D721Med (cell line): ENCODE data around the gene CSRP1.

Source experiments
- DNase-seq: peaks from one replicate; pipeline ENCODE4 v3.0.0; 2011; ENCODE audit warnings: low spot score; ENCODE audit not compliant: insufficient read length
- FAIRE-seq: peaks from 2 replicates; lab custom pipeline; 2011; peaks lifted over from hg19 to GRCh38; lab: Jason Lieb, UNC
- TF ChIP-seq, protein P1 (sequence below): IDR thresholded peaks from 2 replicates; pipeline ENCODE4 v1.5.1; 2012; ENCODE audit warnings: mild to moderate bottlenecking, control low read depth; ENCODE audit not compliant: insufficient read depth; ENCODE audit errors: missing control alignments

The CSRP1 gene

DNA sequence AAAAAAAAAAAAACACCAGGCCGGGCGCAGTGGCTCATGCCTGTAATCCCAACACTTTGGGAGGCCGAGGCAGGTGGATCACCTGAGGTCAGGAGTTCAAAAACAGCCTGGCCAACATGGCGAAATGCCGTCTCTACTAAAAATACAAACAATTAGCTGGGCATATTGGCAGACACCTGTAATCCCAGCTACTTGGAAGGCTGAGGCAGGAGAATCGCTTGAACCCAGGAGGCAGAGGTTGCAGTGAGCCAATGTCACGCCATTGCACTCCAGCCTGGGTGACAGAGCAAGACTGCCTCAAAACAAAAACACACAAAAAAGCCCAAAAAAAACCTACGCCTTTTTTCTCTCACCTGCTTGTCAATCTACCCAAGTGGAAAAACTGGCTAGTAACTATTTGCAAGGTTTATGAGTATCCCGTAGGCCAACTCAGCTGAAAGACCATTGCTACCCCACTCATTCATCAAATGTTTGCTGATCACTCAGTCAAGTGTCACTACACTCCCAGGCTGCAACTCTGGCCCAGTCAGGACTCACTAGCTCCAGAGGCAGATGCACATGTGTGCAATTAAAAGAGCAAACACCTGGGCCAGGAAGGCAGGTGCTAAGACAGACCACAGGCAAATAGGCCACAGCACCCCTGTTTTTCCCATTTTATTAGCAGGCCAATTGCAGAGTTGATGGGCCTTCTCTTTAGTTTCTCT lies 2.0 kb downstream of the CSRP1 start:
- FAIRE-seq = no peak
- TF ChIP-seq, protein P1, sequence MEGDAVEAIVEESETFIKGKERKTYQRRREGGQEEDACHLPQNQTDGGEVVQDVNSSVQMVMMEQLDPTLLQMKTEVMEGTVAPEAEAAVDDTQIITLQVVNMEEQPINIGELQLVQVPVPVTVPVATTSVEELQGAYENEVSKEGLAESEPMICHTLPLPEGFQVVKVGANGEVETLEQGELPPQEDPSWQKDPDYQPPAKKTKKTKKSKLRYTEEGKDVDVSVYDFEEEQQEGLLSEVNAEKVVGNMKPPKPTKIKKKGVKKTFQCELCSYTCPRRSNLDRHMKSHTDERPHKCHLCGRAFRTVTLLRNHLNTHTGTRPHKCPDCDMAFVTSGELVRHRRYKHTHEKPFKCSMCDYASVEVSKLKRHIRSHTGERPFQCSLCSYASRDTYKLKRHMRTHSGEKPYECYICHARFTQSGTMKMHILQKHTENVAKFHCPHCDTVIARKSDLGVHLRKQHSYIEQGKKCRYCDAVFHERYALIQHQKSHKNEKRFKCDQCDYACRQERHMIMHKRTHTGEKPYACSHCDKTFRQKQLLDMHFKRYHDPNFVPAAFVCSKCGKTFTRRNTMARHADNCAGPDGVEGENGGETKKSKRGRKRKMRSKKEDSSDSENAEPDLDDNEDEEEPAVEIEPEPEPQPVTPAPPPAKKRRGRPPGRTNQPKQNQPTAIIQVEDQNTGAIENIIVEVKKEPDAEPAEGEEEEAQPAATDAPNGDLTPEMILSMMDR = no peak
- no peak for DNase-seq

DNA sequence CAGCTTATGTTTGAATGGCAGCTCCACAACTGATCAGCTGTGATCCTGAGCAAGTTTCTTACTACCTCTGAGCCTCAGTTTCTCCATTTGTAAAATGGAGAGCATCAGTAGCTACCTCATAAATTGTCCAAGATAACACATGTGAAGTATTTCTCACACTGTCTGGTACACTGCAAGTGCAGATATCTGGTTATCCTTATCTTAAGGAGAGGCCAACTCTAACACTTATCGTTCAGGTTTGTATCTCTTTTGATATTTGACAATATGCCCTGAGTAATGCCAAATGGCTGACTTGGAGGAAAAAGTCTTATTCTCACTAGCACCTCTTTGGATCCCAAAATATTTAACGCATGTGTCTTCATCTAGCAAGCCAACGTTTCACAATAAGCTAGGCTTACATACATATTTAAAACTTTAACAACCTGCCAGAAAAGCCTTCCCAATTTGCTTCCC lies 2.7 kb downstream of the CSRP1 start:
- TF ChIP-seq, protein P1 = no peak
- FAIRE-seq (no peak), DNase-seq (no peak)

DNA sequence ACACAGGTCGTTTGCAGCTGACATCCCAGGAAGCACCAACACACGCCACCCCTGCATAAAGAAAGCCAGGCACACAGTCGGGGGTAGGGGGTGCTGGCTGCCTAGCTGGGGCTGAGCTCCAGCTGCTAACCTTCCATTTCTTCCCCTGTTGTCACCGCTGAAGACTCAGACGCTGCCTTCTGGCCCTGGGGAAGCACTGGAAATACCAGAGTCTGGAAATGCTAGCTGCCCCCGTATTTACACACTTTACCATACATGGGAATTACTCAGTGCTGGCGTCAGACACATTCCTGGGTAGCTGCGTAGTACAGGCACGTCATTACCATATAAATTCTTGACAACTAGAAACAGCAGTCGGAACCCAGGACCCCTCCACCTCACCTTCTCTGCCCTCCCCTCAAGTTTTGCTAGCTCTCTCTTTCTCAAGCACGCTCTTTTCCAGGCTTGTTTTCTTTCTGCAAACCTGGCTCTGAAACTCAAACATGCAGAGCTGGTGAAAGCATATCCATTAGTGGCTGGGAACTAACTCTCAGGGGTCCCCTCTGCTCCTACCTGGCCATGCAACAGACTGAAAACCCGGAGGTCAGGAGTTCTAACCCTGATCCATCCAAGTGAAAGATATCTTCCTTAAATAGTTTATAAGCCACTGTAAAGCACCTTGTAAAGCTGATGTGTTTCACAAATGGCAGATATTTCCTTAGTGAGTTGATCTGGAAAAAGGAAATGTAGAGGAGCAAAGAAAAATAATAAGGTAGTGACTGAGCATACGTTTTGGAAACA lies 3.3 kb downstream of the CSRP1 start:
- DNase-seq (no peak), FAIRE-seq (no peak)
- TF ChIP-seq, protein P1 = no peak

DNA sequence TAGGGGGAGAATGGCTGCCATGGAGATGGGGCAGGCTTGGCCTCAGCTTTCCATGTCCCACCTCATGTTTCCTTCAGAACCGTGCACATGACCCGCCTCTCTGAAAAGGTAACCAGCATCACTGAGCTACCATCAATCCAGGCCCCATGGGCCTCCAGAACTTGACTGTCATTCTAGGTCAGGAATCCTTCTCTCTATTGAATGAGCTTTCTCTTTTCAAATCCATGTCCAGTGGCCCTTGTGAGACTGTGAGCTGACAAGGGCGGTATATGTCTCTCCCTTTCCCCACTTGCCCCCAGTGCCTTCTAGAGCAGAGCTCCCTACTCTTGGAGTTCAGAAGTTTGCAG lies 4.4 kb downstream of the CSRP1 start:
- DNase-seq (no peak), FAIRE-seq (no peak)
- TF ChIP-seq, protein P1 = no peak

DNA sequence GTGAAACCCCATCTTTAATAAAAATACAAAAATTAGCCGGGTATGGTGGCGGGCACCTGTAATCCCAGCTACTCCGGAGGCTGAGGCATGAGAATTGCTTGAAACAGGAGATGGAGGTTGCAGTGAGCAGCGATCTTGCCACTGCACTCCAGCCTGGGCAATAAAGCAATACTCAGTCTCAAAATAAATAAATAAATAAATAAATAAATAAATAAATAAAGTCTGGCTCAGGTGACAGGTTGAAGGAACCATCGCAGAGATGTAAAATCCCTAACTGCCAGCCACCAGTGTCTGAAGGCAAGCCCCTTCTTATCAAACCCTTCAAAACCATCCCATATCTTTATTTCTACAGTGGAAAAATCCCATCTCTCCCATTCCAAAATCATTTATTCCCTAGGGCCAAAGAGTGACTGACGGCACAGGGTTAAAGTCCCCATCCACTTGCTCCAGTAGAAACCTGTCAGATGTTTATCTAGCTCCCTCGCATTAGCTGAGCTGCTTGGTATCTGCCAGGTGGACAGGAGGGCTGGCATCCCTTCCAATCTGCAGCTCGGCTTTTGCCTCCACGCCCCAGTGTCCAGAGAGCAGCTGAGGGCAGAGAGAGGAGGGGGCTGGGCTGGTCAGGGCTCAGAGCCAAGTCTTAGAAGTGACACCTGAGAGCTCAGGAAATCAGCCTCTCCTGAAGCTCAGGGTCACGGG lies 5.0 kb downstream of the CSRP1 start:
- TF ChIP-seq, protein P1 = no peak
- DNase-seq (no peak), FAIRE-seq (no peak)

DNA sequence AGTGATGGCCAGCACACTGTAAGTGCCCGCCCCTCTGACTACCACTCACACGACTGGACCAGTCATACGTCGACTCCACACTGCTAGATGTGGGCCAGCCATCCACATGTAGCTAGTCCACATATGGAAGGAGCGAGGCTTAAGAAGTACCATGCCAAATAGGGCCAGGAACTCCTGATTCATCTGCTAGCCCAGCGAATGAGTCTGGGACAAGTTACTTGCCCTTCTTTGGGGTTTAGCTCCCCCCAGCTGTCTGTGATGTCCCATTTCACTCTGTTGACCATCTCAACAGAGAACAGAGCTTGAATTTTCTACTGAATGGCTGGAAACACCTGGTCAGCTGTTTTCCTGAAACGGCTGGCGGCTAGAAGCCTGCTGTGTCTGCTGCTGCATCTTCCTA lies 5.8 kb downstream of the CSRP1 start:
- no peak for FAIRE-seq
- TF ChIP-seq, protein P1 = no peak
- DNase-seq = no peak
